GM18909 (cell line): ENCODE data around the gene PRND.

Experiments
- ATAC-seq: cut with Tn5 transposase; IDR thresholded peaks from one replicate; pipeline ENCODE4 v1.9.1; 2021; ENCODE audit warnings: mild to moderate bottlenecking; ENCODE audit not compliant: unreplicated experiment, poor library complexity

Gene PRND

GRCh38 chr20:4773736-4774135, 52.0 kb downstream of the PRND start:
- no peak for ATAC-seq

- ATAC-seq: no peak
Observed at GRCh38 chr20:4774207-4774606, 52.5 kb downstream of the PRND start.

- ATAC-seq: no peak
Observed at GRCh38 chr20:4775322-4776078, 53.8 kb downstream of the PRND start.

- no peak for ATAC-seq
Observed at GRCh38 chr20:4776079-4776630, 54.4 kb downstream of the PRND start.
